Right atrium auricular region (tissue), 2 donors: ENCODE results near the gene CHN2. TPM values are rescaled to one million over a fixed set of nuclear protein-coding genes. Genes with fewer than 3 reads are reported as not detected.
A peak's percentile ranks its signal among the peaks of the same experiment; 100 is the strongest.

ENCODE experiments used
- DNase-seq: peaks from one replicate; pipeline ENCODE4 v3.0.0-alpha.2; 2019; ENCODE audit warnings: low spot score
- H3K27ac ChIP-seq, 2 donors: fragments of 200-600 bp; sonication (generic); 1 replicate in 1 of 2; 2 replicates in 1 of 2; pipeline ENCODE4 v1.5.1; 2016 to 2019
- H3K27me3 ChIP-seq, 2 donors: fragments of 200-600 bp; sonication (generic); one replicate each; pipeline versions ENCODE4 v1.5.1 to v1.6.0; 2017 to 2019
- H3K36me3 ChIP-seq: fragments of 200-600 bp; sonication (generic); one replicate; pipeline ENCODE4 v1.5.1; 2016
- H3K4me1 ChIP-seq, 2 donors: fragments of 200-600 bp; sonication (generic); one replicate each; pipeline versions ENCODE4 v1.5.1 to v1.6.0; 2017 to 2019
- H3K4me3 ChIP-seq, 2 donors: fragments of 200-600 bp; sonication (generic); 1 replicate in 1 of 2; 2 replicates in 1 of 2; pipeline ENCODE4 v1.5.1; 2017 to 2019; ENCODE audit warnings: mild to moderate bottlenecking in 1 of 2, moderate library complexity in 1 of 2
- H3K9me3 ChIP-seq, 2 donors: fragments of 200-600 bp; sonication (generic); one replicate each; pipeline ENCODE4 v1.5.1; 2019
- CTCF ChIP-seq, 2 donors: fragments of 200-600 bp; sonication (generic); IDR thresholded peaks; one replicate each; pipeline ENCODE4 v1.5.1; 2019; ENCODE audit warnings: antibody characterized with exemption in 2 of 2
- total RNA-seq, 2 donors: library from RNA; depleted of rRNA; stranded (reverse); fragments of >200 nt; gene quantifications; one replicate each; pipeline ENCODE4 v1.1.0, GENCODE V29; 2016

CHN2 gene
- total RNA-seq, 2 donors from 2014 or later, result 2.7 to 6.6 TPM

GRCh38 chr7:29341156-29341555, 146.6 kb downstream of the CHN2 start:
- TF ChIP-seq CTCF (IDR thresholded peaks at IDR 0.05), result no peak
- Histone ChIP-seq H3K27ac (no peak overlapping the region), H3K4me1 (peaks cover 0 to 13% of the 10 kb centered on the region in 2 donors), H3K36me3 (no peaks in the 10 kb centered on the region), H3K4me3 (no peak overlapping the region), H3K27me3 (no peaks in the 10 kb centered on the region), H3K9me3 (no peaks in the 10 kb centered on the region)
- DNase-seq, result no peak

GRCh38 chr7:29342761-29343160, 148.2 kb downstream of the CHN2 start:
- no peak for DNase-seq
- H3K4me3 ChIP-seq, result no peak overlapping the region
- H3K9me3 ChIP-seq, result no peaks in the 10 kb centered on the region
- H3K36me3 ChIP-seq, result no peaks in the 10 kb centered on the region
- no peak for TF ChIP-seq CTCF (IDR thresholded peaks at IDR 0.05)
- H3K27ac ChIP-seq, result no peak overlapping the region
- peaks cover 0 to 4% of the 10 kb centered on the region in 2 donors for H3K4me1 ChIP-seq
- H3K27me3 ChIP-seq, result no peaks in the 10 kb centered on the region

DNA sequence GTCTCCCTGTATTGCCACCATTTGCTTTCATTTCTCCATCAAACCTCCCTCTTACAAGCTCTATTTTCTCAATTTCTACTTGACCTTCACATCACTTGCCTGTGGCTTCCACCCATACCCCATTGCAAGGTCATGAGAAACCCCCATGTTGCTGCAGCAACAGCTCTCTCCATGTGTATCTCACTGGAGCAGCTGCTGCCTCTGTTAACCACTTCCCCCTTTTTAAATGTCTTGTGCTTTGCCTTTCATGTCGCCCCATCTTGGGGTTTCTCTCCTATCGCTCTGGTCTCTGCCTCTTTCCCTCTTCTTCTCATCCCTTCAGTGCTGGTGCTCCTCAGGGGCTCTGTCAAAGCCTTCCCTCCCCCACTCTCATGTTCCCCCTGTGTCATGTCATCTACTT, 148.8 kb downstream of the CHN2 start:
- Histone ChIP-seq H3K27me3 (no peaks in the 10 kb centered on the region), H3K27ac (no peak overlapping the region), H3K4me3 (no peak overlapping the region), H3K4me1 (no peaks in the 10 kb centered on the region), H3K9me3 (no peaks in the 10 kb centered on the region), H3K36me3 (no peaks in the 10 kb centered on the region)
- no peak for DNase-seq
- TF ChIP-seq CTCF (IDR thresholded peaks at IDR 0.05), result no peak

DNA sequence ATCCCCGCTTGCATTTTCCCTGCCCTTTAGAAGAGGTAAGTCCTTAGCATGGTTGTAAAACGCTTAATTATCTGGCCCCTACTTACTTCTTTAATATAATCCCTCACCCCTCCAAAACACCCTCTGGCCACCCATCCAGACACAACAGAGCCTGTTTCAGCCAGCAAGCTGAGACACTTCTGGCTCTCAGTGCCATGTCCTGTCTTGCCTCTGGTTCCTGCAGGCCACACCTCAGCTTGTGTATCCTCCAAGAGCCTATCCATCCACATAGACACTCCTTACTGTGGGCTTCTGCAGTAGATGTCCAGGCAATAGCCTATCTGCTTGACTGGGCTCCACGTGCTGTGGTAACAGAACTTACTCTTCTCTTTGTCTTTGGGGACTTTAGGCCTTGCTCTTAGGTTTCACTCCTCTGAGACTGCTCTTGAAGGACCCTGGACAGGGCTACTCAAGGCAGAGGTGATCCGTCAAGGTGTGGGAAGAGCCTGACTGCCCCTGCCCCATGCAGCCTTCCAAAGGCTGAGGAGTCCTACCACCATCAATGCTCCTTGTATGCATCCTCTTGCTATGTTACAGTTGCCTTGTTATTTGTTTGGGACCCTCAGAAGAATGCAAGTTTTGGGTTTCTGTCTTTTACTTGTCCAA, 149.9 kb downstream of the CHN2 start:
- no peak for DNase-seq
- H3K4me3 ChIP-seq, result no peak overlapping the region
- TF ChIP-seq CTCF (IDR thresholded peaks at IDR 0.05), result no peak
- H3K36me3 ChIP-seq, result no peaks in the 10 kb centered on the region
- H3K27ac ChIP-seq, result no peak overlapping the region
- H3K27me3 ChIP-seq, result no peaks in the 10 kb centered on the region
- H3K9me3 ChIP-seq, result no peaks in the 10 kb centered on the region
- no peaks in the 10 kb centered on the region for H3K4me1 ChIP-seq

DNA sequence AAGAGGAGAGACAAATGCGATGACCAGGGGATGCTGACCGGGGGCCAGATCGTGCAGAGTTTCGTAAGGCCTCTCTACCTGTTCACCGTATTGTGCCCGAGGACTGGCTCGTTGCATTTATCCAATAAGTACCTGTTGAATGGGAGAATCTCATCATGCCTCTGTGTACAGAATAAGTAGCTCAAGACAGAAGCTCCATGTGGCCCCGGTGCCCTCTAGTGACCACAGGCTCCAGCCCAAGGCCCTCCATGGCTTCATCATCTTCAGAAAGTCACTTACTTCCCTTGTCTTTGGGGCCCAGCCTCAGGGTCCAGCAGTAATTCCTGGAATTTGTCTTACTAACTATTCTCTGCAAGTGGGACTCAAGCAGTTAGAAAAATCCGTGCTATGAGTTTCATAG, 151.0 kb downstream of the CHN2 start:
- H3K27me3 ChIP-seq, result no peaks in the 10 kb centered on the region
- no peaks in the 10 kb centered on the region for H3K36me3 ChIP-seq
- no peak for DNase-seq
- TF ChIP-seq CTCF (IDR thresholded peaks at IDR 0.05), result peak in 1 of 2 donors; percentile 64
- H3K4me1 ChIP-seq, result no peaks in the 10 kb centered on the region
- H3K4me3 ChIP-seq, result no peak overlapping the region
- no peaks in the 10 kb centered on the region for H3K9me3 ChIP-seq
- H3K27ac ChIP-seq, result no peak overlapping the region
